ENCODE results near the gene CHRNA4.

The CHRNA4 gene

DNA sequence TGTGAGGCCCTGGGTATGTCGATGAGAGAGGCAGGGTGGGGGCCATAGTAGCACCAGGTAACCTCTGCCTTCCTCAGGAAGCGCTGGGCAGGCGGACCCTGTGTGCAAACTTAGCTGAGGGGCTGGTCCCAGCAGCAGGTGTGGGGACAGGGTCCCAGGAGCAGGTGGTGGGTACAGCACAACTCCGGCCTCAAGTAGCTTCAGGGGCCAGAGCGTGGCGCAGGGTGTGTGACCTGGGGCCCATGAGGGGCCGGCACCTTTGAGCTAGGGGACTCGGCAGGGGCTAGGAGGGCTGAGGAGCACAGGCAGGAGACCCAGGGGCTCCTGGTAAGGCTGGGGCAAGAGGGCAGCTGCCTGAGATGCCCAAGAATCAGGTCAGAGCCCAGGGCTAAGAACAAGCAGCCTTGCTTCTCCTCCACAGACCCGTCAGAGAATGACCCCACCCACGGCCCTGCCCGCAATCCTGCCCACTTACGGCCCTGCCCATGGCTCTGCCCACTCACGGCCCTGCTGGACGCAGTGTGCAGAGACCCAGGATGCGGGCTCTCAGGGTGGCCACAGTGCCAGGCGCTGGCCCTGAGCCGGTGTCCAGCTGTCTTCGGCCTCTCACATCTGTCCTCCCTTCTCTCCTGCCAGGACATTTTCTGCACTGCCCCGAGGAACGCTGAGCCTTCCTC is 30.9 kb downstream of the CHRNA4 start:
- no peak overlapping the region for H4K91ac ChIP-seq (ENCODE audit: low read depth, low read length, poor library complexity)
- no peak overlapping the region for H3K27ac ChIP-seq (replicated peaks; ENCODE audit: low read length)
- H3K27me3 ChIP-seq (ENCODE audit: control insufficient read depth in 3 of 3, insufficient read depth in 3 of 3, low read depth in 1 of 3, low read length in 3 of 3) = no peaks in the 10 kb centered on the region
- H3K9me3 ChIP-seq (replicated peaks in 1 of 2; ENCODE audit: control insufficient read depth in 2 of 2, insufficient read depth in 1 of 2, low read depth in 1 of 2, low read length in 2 of 2) = peaks cover 5 to 7% of the 10 kb centered on the region in 2 donors
- peak overlapping the region; percentile 53 for H3K4ac ChIP-seq (ENCODE audit: low read length)
- peaks cover 2% of the 10 kb centered on the region for H3K79me1 ChIP-seq (ENCODE audit: low read depth, low read length)
- H2AFZ ChIP-seq (ENCODE audit: low read length) = no peak overlapping the region
- H3K4me3 ChIP-seq (ENCODE audit: low read length in 2 of 2) = no peak overlapping the region
- H3K23ac ChIP-seq (ENCODE audit: low read depth, low read length, poor library complexity) = no peak overlapping the region
- no peaks in the 10 kb centered on the region for H3K36me3 ChIP-seq (replicated peaks in 1 of 2; ENCODE audit: control insufficient read depth in 2 of 2, insufficient read depth in 2 of 2, low read length in 2 of 2)
- no peak for DNase-seq (ENCODE audit: low spot score)
- no peak overlapping the region for H4K8ac ChIP-seq (ENCODE audit: low read depth, low read length)
- H3K9ac ChIP-seq (ENCODE audit: low read depth, low read length, poor library complexity) = no peak overlapping the region
- no peak overlapping the region for H3K4me2 ChIP-seq (ENCODE audit: insufficient read depth, low read length, poor library complexity, severe bottlenecking)
- no CpG with 5 or more reads among the region's 20 CpGs for WGBS, 2 donors (ENCODE audit: extremely low coverage in 2 of 2, insufficient read length in 2 of 2, insufficient replicate concordance in 1 of 2)
- no peak overlapping the region for H2BK5ac ChIP-seq (ENCODE audit: low read length)
- H2BK15ac ChIP-seq (ENCODE audit: low read length) = peak overlapping the region; percentile 96
- H2AK5ac ChIP-seq (ENCODE audit: low read depth, low read length) = peak overlapping the region; percentile 94
- no peak overlapping the region for H3K14ac ChIP-seq (ENCODE audit: low read length)
- no peak overlapping the region for H2BK120ac ChIP-seq (ENCODE audit: low read depth, low read length)
- peak overlapping the region; percentile 22 for H2BK12ac ChIP-seq (ENCODE audit: low read length)
- peak overlapping the region; percentile 38 for H3K18ac ChIP-seq (ENCODE audit: low read length)
- peaks cover 0 to 8% of the 10 kb centered on the region in 2 donors for H3K4me1 ChIP-seq (ENCODE audit: control insufficient read depth in 2 of 2, insufficient read depth in 1 of 2, low read depth in 1 of 2, low read length in 2 of 2)

DNA sequence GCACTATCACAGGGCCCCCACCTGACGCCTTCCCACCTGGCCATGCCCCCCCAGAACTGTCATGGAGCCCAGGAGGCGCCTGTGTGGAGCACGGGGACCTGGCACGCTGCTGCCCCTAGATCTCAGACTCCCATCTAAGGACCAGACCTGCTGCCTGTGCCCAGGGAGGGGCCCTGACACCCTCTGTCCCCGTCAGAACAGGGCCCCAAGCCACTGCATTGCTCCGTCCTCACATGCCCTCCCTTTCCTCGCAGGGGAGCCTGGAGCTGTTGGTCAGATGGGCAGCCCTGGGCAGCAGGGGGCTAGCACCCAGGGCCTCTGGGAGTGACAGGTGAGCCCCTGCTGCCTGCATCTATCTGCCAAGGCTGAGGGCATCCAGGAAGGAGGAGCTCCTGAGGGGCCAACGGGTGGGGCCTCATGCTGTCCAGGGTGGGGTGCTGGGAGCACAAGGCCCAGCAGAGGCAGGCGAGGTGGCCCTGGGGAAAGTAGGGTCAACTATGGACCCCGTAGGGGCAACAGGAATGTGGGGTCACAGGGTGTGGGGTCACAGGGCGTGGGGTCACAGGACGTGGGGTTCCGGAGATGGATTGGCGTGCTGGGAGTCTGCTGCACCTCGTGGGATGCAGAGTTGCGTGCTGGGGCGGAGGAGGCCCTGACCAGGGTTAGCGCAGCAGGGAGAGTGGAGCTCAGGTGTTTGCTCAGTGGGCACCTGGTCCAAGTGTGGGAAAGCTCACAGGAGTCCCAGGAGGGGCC is 31.6 kb downstream of the CHRNA4 start:
- no CpG with 5 or more reads among the region's 18 CpGs for WGBS, 2 donors (ENCODE audit: extremely low coverage in 2 of 2, insufficient read length in 2 of 2, insufficient replicate concordance in 1 of 2)

DNA sequence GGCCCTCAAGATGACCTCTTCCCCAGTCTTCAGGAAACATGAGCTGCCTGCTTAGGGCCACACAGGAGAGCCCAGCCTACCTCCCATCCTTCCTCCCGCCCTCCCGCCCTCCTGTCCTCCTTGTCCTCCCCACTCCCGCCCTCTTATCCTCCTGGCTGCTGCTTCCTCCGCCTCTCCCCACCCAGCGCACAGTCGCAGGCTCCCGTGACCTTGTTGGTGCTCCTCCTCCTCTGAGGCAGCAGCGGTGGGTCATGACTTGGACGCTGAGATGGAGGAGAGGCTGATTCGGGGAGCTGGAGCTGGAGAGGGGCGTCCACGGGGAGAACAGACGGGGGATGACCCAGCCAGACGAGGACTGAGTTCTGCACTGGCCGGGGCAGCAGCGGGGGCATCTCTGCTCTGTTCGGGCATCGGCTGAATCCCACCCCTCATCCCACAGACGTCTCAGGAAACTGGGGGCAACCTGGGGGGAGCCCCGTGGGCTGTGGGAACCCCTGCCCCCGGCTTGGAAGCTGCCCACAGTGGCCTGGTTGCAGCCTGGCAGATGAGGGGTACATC is 32.4 kb downstream of the CHRNA4 start:
- Histone ChIP-seq H2AK5ac (ENCODE audit: low read depth, low read length) (peak overlapping the region; percentile 86), H3K4ac (ENCODE audit: low read length) (no peak overlapping the region), H4K91ac (ENCODE audit: low read depth, low read length, poor library complexity) (no peak overlapping the region), H2BK120ac (ENCODE audit: low read depth, low read length) (peak overlapping the region; percentile 76), H2AFZ (ENCODE audit: low read length) (no peak overlapping the region), H3K9me3 (replicated peaks in 1 of 2; ENCODE audit: control insufficient read depth in 2 of 2, insufficient read depth in 1 of 2, low read depth in 1 of 2, low read length in 2 of 2) (peaks cover 5 to 7% of the 10 kb centered on the region in 2 donors), H3K4me2 (ENCODE audit: insufficient read depth, low read length, poor library complexity, severe bottlenecking) (no peak overlapping the region), H3K9ac (ENCODE audit: low read depth, low read length, poor library complexity) (peak overlapping the region; percentile 9), H3K4me1 (ENCODE audit: control insufficient read depth in 2 of 2, insufficient read depth in 1 of 2, low read depth in 1 of 2, low read length in 2 of 2) (peaks cover 0 to 8% of the 10 kb centered on the region in 2 donors), H3K14ac (ENCODE audit: low read length) (peak overlapping the region; percentile 43), H3K79me1 (ENCODE audit: low read depth, low read length) (no peaks in the 10 kb centered on the region), H2BK15ac (ENCODE audit: low read length) (no peak overlapping the region), H2BK12ac (ENCODE audit: low read length) (peak overlapping the region; percentile 46), H3K18ac (ENCODE audit: low read length) (peak overlapping the region; percentile 44), H3K23ac (ENCODE audit: low read depth, low read length, poor library complexity) (peak overlapping the region; percentile 25), H4K8ac (ENCODE audit: low read depth, low read length) (no peak overlapping the region), H3K27me3 (ENCODE audit: control insufficient read depth in 3 of 3, insufficient read depth in 3 of 3, low read depth in 1 of 3, low read length in 3 of 3) (peaks cover 0 to 2% (median 0%) of the 10 kb centered on the region in 3 experiments), H3K4me3 (ENCODE audit: low read length in 2 of 2) (no peak overlapping the region), H3K27ac (replicated peaks; ENCODE audit: low read length) (no peak overlapping the region), H2BK5ac (ENCODE audit: low read length) (no peak overlapping the region), H3K36me3 (replicated peaks in 1 of 2; ENCODE audit: control insufficient read depth in 2 of 2, insufficient read depth in 2 of 2, low read length in 2 of 2) (no peaks in the 10 kb centered on the region)
- WGBS, 2 donors (ENCODE audit: extremely low coverage in 2 of 2, insufficient read length in 2 of 2, insufficient replicate concordance in 1 of 2) = no CpG with 5 or more reads among the region's 21 CpGs
- DNase-seq (ENCODE audit: low spot score) = no peak

More for the DNA sequence above, 31.6 kb downstream of the CHRNA4 start:
- Histone ChIP-seq H3K9ac (ENCODE audit: low read depth, low read length, poor library complexity) (no peak overlapping the region), H4K91ac (ENCODE audit: low read depth, low read length, poor library complexity) (no peak overlapping the region), H3K9me3 (replicated peaks in 1 of 2; ENCODE audit: control insufficient read depth in 2 of 2, insufficient read depth in 1 of 2, low read depth in 1 of 2, low read length in 2 of 2) (peaks cover 5 to 7% of the 10 kb centered on the region in 2 donors), H3K14ac (ENCODE audit: low read length) (no peak overlapping the region), H3K4me3 (ENCODE audit: low read length in 2 of 2) (no peak overlapping the region), H2AK5ac (ENCODE audit: low read depth, low read length) (peak overlapping the region; percentile 94), H3K18ac (ENCODE audit: low read length) (peak overlapping the region; percentile 71), H3K23ac (ENCODE audit: low read depth, low read length, poor library complexity) (no peak overlapping the region), H3K4me2 (ENCODE audit: insufficient read depth, low read length, poor library complexity, severe bottlenecking) (no peak overlapping the region), H2AFZ (ENCODE audit: low read length) (no peak overlapping the region), H3K4me1 (ENCODE audit: control insufficient read depth in 2 of 2, insufficient read depth in 1 of 2, low read depth in 1 of 2, low read length in 2 of 2) (peaks cover 0 to 8% of the 10 kb centered on the region in 2 donors), H3K27me3 (ENCODE audit: control insufficient read depth in 3 of 3, insufficient read depth in 3 of 3, low read depth in 1 of 3, low read length in 3 of 3) (no peaks in the 10 kb centered on the region), H2BK15ac (ENCODE audit: low read length) (peak overlapping the region; percentile 96), H2BK12ac (ENCODE audit: low read length) (peak overlapping the region; percentile 46), H3K36me3 (replicated peaks in 1 of 2; ENCODE audit: control insufficient read depth in 2 of 2, insufficient read depth in 2 of 2, low read length in 2 of 2) (no peaks in the 10 kb centered on the region), H3K4ac (ENCODE audit: low read length) (no peak overlapping the region), H2BK120ac (ENCODE audit: low read depth, low read length) (peak overlapping the region; percentile 81), H3K27ac (replicated peaks; ENCODE audit: low read length) (no peak overlapping the region), H4K8ac (ENCODE audit: low read depth, low read length) (no peak overlapping the region), H3K79me1 (ENCODE audit: low read depth, low read length) (no peaks in the 10 kb centered on the region), H2BK5ac (ENCODE audit: low read length) (no peak overlapping the region)
- DNase-seq (ENCODE audit: low spot score) = no peak
